ENCODE data around the gene SERPINA9. TPM values are rescaled to one million over a fixed set of nuclear protein-coding genes. Genes with fewer than 3 reads are reported as not detected.

The SERPINA9 gene
- total and polyA plus RNA-seq, 2 of the 8 experiments (the other 6 are each of a cell fraction or from before 2014, with no cell fraction given), result not detected

- no peak overlapping the region for H2AFZ ChIP-seq (ENCODE audit: low read length)
- DNase-seq (ENCODE audit: low read depth in 1 of 2, low spot score in 2 of 2) (no peak), FAIRE-seq (no peak)
- H2AK5ac ChIP-seq (ENCODE audit: low read depth, low read length), result no peak overlapping the region
- H3K23ac ChIP-seq (ENCODE audit: insufficient read length), result no peak overlapping the region
- no peak overlapping the region for H3K9ac ChIP-seq (replicated peaks in 1 of 4; ENCODE audit: extremely low read depth in 1 of 4, low read depth in 3 of 4, low read length in 3 of 4)
- TF ChIP-seq YY1 (IDR thresholded peaks at IDR 0.05; ENCODE audit: low read depth, low read length) (no peak), MAFK (IDR thresholded peaks at IDR 0.05; ENCODE audit: low read depth, low read length) (no peak)
- H4K5ac ChIP-seq (ENCODE audit: insufficient read length, low read depth, low read length), result no peak overlapping the region
- no peak overlapping the region for H4K8ac ChIP-seq (ENCODE audit: extremely low read depth, insufficient read depth, low read length)
- H2BK12ac ChIP-seq (ENCODE audit: low read depth, low read length), result no peak overlapping the region
- no peak overlapping the region for H3K56ac ChIP-seq (replicated peaks; ENCODE audit: insufficient read length, low read depth, low read length)
- WGBS, 2 experiments (ENCODE audit: extremely low coverage in 1 of 2, insufficient coverage in 1 of 2, insufficient read length in 1 of 2, insufficient replicate concordance in 2 of 2, low coverage in 1 of 2, low lambda C conversion rate in 2 of 2, missing lambda C conversion rate in 1 of 2), result 80% methylated on average over 4 of the region's 4 CpGs; no CpG with 5 or more reads in 1 of the 2 experiments
- H3K4ac ChIP-seq (replicated peaks; ENCODE audit: insufficient read length, low read depth, low read length), result no peak overlapping the region
- H4K20me1 ChIP-seq (replicated peaks in 1 of 2; ENCODE audit: control insufficient read depth in 1 of 2, insufficient read depth in 2 of 2, low read length in 2 of 2), result no peaks in the 10 kb centered on the region
- H2BK5ac ChIP-seq (ENCODE audit: low read depth, low read length), result no peak overlapping the region
- H3K14ac ChIP-seq (ENCODE audit: insufficient read length), result no peak overlapping the region
- no peak overlapping the region for H4K91ac ChIP-seq (replicated peaks; ENCODE audit: insufficient read length, low read length)
- no peak overlapping the region for H3K18ac ChIP-seq (ENCODE audit: extremely low read depth, low read length)
- no peak overlapping the region for H2BK15ac ChIP-seq (ENCODE audit: low read length)
- no peak overlapping the region for H2BK20ac ChIP-seq (ENCODE audit: low read length)
- ChIA-PET CTCF (ENCODE audit: partially characterized antibody) (interaction anchor here (0.7 to 2.4 kb wide), 7 partner anchors 23 to 117 kb away, joined by 3 to 12 read pairs (median 3); no protein-coding TSS in a partner anchor), POLR2A (ENCODE audit: partially characterized antibody) (no interaction called here)
- peaks cover 0 to 9% (median 6%) of the 10 kb centered on the region in 4 experiments; a peak in 6 of 7 replicates for H3K4me1 ChIP-seq (replicated peaks in 1 of 4; ENCODE audit: control insufficient read depth in 3 of 4, insufficient read depth in 4 of 4, low read length in 3 of 4)
- no peaks in the 10 kb centered on the region for H3K79me2 ChIP-seq (ENCODE audit: control insufficient read depth in 1 of 2, insufficient read depth in 2 of 2, low read length in 2 of 2)
- no peaks in the 10 kb centered on the region for H3K9me3 ChIP-seq (ENCODE audit: insufficient read depth in 2 of 2, low read depth in 1 of 2, low read length in 1 of 2)
- H2BK120ac ChIP-seq (replicated peaks; ENCODE audit: low read depth, low read length), result no peak overlapping the region
- no peaks in the 10 kb centered on the region for H3K36me3 ChIP-seq (ENCODE audit: control insufficient read depth in 2 of 4, insufficient read depth in 4 of 4, low read length in 3 of 4)
- no peak overlapping the region for H3K4me2 ChIP-seq (ENCODE audit: insufficient read depth in 1 of 2, low read depth in 2 of 2, low read length in 2 of 2)
- H3K27ac ChIP-seq (ENCODE audit: low read depth, low read length), result no peak overlapping the region
- no peaks in the 10 kb centered on the region; the same call in 1 of the 2 replicates for H3K23me2 ChIP-seq (ENCODE audit: low read depth, low read length)
- H3K27me3 ChIP-seq (replicated peaks in 1 of 4; ENCODE audit: control insufficient read depth in 3 of 4, extremely low read depth in 1 of 4, insufficient read depth in 3 of 4, low read length in 3 of 4), result no peaks in the 10 kb centered on the region
- no peak overlapping the region for H3K4me3 ChIP-seq (ENCODE audit: extremely low read depth in 1 of 4, insufficient read depth in 2 of 4, low read depth in 3 of 4, low read length in 4 of 4)
- no peaks in the 10 kb centered on the region for H3K79me1 ChIP-seq (ENCODE audit: low read depth, low read length)
Measured at GRCh38 chr14:94491511-94491910, 15.5 kb upstream of the SERPINA9 start.

Measured in H1 (cell line).